HG03103 (cell line): ENCODE data around the gene NTPCR.
"Not testable (repeated sequence)": the region's sequence is repeated elsewhere in the genome, so short reads cannot be mapped to it uniquely, and the experiment has no call there.

Experiments
- ATAC-seq: cut with Tn5 transposase; IDR thresholded peaks from one replicate; pipeline ENCODE4 v1.9.1; 2021; ENCODE audit warnings: low read depth; ENCODE audit not compliant: unreplicated experiment

NTPCR gene, protein sequence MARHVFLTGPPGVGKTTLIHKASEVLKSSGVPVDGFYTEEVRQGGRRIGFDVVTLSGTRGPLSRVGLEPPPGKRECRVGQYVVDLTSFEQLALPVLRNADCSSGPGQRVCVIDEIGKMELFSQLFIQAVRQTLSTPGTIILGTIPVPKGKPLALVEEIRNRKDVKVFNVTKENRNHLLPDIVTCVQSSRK

DNA sequence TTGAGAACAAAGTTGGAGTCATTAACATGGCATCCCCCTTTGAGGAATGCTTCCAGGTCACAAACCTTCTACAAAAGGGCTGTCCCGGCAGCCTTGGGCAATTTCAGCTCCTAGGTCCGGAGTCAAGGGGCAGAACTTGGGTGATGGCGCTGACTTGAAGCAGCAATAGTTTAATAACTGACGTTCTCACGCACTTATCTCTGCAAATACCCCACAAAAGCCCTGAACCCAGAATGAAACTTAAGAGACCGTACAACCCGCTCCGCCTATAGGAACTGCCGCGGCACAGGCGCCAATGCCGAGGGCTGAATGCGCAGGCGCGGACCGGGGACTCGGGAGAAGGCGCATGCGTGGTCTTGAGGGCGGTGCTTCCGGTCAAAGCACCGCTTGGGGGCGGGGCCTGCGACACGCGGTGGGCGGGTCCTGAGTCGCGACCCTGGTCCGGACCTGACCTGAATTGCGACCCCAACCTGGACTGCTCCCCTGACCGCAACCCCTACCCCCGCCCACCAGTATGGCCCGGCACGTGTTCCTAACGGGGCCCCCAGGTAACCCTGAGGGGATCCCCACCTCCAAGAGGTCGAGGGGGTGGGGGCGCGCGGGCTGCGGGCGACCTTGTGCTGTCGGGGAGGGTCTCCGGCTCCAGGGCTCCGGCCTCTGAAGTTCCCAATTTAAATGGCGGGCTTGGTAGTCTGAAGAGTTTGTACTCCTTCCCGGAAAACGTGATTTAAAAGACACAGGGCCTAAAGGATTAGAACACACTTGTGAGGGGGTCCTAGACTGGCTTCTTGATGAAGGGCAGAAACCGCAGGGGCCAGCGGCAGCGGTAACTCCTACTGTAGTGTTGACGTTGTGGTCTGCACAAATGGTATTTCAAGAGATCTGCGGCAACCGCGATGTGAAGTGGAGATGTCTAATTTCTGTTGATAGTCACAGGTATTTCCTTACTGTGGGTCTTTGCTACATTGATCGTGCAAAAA is at the start of gene NTPCR:
NTPCR (plus strand) TSS at position 415 of the 980 bp plus-strand sequence; CDS start at position 515, 100 bp downstream.
- ATAC-seq: peak; percentile 71

DNA sequence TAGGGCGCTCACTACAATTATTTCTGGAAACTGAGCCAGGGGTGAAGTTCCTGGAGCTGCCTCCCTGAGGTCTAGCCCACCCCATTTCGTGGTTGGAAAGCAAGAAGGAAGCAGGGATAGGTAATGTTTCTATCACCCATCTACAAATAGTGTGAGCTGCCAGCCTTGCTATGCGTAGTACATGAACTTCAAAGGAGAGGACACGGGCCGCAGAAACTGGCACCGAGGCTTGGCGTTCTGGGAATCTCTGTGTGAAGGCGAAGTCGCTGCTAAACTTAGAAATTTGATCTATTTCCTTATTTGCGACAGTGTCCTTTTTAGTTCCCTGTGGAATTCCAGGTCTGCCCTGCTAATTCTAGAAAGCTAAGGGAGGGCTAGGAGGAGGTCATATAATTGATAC is 49.6 kb upstream of the NTPCR start:
- no peak for ATAC-seq

DNA sequence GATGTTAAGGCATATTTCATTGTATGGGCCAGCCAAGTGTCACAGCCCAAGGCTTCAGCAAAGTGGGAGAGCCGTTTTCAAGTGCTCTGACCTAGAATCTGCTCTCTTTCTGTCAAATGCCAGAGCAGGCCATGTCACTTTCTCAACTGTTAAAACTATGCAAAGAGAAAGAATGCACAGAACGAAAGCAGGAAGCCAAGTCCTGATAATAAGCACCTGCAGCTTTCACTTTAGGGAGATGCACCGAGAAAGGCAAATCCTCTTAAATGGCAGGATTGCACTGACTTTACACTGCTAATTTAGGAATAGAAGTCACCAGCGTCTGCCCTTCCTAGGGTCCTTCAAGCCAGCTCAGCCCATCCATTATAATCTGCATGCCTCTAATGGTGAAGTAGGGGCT is 49.2 kb upstream of the NTPCR start:
- ATAC-seq: no peak

DNA sequence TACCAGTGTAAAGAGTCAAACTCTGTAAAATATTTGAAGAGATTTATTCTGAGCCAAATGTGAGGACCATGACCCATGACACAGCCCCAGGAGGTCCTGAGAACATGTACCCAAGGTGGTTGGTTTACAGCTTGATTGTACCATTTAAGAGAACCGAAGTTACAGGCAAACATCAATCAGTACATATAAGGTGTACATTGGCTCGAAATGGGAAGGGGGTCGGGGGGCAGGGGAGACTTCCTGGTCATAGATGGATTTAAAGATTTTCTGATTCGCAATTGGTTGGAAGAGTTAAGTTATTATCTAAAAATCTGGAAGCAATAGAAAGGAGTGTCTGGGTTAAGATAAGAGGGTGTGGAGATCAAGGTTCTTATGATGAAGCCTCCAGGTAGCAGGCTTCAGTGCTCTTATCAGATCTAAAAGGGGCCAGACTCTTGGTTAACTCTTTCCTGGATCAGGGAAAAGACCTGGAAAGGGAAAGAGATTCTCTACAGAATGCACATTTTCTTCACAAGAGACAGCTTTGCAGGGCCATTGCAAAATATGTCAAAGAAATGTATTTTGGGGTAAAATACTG is 47.5 kb upstream of the NTPCR start:
- ATAC-seq: no peak

DNA sequence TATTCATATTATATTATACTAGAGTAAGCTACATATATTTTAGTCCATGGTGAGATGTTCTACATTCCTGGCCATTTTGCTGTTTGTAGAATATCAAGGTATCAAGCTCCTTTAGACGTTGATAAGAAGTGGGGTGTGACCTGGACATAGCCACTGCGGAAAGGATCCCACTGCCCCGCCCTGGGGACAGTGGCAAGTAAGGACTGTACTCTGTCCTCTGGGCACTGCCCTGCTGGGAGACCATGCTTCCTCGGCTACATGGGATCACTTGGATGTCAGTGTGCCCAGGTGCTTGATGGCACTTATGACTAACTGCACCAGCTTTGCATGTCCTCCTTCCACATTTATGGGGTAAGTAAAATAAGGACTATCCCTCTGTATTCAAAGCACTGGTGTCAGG is 46.3 kb upstream of the NTPCR start:
- no peak for ATAC-seq

DNA sequence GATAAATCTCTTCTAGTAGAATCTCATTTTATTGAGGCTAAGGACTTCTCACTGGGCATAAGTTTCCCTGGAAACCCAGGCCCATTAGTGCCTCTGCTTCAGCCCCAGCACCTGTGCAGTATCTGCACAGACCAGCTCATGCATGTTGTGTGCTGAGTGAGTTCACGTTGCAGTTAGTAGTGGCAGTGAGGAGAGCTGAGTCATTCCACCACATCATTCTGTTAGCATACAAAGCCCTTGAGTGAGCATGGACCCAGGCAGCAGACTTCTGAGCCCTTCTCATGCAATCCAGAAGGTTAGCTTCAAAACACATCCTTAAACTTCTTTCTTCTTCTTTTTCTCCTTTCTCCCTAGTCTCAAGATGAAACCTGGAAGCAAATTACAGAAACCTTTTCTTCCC is 45.8 kb upstream of the NTPCR start:
- no peak for ATAC-seq

DNA sequence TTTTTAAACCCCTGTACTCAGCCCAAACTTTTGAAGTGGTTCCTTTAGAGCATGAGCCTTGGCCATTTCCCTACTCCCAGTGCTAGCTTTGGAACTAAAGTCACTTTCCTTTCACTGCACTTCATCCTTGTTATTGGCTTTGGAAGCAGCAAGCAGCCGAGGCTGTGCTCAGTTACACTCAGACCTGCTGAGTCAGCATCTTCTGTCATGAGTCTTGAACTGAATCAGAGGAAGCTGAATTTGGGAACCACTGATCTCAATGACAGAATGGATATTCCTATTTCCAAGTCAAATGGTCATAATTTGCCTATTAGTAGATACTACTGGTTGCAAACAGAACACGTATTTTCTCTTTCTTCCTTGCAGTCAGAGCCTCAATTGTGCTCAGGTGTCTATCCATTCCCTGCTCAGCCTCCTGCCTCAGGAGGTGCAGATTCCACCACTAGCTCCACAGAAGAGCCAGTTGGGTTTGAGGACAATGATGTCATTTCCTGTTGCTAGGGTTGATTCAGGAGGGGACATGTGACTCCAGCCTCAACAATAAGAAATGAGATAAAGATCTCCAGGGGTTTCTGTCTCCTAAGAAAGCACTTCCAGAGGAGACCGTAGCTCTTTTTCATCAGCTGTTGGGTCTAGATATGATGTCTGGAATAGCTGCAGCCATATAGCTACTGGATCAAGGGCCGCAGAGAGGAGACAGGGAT is 44.9 kb upstream of the NTPCR start:
- no peak for ATAC-seq

DNA sequence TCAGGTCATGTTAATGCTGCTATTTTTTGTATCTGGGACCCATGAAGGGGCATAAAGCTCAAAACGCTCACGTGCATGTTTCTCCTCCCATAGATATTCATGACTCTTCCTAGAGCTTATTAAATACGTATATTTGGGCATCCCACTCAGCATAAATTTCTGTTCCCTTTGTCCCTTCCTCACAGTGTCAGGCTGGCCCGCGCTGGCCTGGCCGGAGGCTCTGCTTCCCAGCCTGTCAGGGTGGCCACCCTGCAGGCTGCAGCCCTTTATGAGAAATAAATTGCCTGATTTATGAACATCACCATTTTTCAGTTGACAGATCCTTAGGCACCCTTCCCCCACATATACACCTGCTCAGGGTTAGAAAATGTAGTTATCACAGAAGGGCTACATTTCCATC is 44.0 kb upstream of the NTPCR start:
- ATAC-seq: no peak

DNA sequence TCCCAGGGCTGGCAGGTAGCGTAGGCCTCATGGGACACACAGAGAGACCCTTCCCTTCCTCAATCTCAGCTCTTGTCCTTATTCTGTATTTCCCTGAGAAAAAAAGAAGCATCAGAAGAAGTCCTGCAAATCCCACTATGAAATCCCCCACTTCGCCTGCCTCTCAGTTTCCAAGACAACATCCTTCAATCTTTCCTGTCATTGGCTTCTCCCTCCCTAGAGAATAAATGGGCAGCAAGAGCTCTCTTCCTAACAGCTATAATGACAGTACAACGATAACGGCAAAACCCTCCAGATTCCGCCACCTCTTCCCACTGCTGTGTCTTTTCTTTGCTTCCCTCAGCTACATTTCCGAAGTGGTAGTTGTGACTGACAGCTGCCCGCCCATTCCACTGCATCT is 41.6 kb upstream of the NTPCR start:
- no peak for ATAC-seq

DNA sequence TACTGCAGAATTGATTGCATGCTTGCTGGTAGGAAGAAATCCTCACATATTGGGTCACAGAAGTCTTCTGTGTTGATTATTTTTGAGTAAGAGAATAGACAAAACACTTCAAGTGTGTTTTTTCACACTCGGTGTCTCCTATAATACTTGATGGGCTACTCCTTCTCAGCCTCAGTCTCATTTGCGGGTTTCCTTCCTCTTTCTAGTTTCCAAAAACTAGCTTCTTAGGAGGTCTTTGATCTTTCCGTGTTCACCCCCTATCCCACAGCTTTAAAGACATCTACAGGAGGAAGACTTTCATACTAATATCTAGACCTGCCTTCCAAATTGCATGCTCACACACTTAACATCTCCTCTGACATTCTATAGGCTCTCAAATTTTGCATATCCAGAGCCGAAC is 40.7 kb upstream of the NTPCR start:
- ATAC-seq: no peak

DNA sequence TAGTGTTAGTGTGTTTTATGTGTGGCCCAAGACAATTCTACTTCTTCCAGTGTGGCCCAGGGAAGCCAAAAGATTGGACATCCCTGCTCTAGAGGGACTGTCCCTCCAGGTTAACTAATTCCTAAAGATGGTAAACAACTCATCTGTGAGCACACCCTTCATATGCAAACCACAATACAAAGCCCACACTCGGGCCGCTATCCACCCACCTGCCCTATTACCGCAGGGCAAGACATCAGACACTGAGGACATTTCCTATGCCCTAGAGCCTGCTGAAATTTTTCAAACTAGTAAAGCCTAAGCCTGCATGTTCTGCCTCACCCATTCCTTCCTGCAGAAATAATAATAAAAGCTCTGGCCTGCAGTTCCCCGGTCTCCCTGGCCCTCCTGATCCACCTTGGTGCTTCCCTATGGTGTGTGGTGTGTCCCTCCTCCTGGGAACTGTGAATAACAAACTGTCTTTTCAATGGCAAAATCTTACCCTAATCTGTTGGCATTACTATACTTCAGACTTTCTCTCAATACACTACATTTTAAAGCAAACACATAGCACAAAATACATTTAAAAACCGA is 39.3 kb upstream of the NTPCR start:
- ATAC-seq: no peak

DNA sequence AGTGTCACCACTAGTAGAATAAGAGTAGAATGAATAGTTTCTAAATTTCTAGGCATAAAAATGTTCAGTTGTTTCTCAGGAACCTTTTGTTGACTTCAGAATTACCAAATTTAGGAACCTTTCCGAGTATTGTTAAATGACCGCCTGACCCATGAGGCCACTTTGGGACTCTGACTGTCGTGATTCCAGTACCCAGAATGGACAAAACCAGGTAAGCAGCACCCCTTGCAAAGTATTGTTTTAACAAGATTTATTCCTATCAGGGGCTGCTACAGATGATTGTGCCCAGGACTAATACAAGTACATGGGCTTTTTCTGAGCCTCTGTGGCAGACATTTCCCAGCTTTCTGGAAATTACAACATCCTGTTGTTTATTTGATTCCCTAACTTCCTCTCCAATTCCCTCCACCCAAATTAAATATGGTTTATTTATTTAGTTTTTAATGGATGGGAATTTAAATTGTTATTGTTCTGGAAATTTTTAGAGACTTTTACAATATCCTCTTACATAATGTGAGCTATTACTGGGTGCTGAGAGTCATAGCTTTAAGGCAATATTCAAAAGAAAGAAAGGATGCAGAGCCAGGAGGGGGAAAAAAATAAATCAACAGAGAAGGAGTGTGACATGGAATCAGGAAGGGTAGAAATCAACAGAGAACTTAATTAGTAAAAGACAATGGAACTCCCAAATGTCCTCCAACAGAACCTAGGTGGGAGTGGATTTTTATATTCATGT is 37.4 kb upstream of the NTPCR start:
- no peak for ATAC-seq

DNA sequence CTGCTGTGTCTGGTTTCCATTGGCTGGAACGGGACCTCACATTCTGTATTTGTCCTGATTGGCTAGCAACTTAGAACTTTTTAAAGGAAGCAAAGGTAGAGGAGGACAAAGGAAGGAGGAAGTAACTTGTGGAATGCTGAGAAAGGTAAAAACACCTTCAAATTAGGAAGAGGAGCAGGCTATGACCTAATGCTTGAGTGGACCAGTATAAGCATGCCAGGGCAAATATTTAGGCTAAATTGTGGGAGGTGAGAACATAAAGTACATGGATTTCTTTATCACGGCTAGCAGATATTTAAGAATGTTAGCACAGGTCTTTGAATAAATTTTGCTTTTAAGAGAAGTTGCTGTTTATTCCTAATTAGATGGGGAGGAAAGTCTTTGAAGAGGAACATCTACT is 36.1 kb upstream of the NTPCR start:
- ATAC-seq: not testable (repeated sequence)

DNA sequence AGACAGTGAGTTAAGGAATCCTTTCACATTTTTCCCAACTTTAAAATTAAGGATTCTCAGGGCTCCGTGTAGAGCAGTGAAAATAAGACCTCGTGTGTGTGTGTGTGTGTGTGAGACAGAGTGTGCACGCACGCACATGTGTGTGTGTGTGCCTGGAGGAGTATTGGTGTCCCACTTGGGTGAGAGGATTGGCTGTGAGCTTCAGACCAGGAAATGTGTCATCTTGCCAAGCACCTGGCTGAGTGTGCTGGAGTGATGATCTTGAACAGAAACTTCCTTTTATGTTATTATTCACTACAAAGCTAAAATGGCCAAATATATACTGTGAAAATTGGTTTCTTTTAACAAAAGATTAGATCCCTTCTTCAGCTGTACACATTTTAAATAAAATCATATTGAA is 35.2 kb upstream of the NTPCR start:
- ATAC-seq: no peak

DNA sequence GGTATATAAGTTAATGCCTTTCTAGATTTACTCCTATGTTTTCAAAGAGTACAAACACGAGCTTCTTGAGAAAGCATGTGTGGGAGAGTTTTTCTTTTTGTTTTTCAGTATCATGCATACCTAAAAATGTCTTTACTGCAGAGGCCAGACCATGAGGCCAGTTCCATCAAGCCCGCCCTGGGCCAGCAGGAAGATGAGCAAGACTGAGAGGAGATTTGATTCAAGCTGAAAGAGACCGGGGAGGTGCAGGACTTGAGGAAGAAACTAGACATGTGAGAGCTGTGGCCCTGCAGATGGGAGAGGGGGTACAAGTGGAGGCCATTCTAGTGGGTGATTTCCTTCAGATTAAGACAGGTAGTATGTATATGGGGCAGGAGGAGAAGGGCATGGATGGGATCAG is 33.4 kb upstream of the NTPCR start:
- ATAC-seq: no peak

DNA sequence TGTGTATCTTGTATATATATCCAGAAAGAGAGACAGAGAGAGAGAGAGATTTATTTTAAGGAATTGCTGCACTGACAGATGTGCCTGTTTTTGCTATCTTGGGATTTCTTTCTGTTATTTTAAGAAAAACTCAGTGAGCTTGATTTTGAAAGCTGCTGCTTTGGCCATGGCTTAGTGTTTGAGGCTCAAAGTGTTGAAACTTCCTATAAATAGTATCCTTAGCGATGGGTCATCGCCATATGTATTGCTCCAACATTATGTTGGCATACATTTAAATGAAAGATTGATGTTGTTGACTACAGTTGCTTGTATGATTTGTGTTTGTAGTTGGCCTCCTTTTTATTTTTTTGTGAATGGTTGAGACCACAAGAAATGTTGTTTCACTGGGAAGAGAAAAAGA is 29.0 kb upstream of the NTPCR start:
- no peak for ATAC-seq

DNA sequence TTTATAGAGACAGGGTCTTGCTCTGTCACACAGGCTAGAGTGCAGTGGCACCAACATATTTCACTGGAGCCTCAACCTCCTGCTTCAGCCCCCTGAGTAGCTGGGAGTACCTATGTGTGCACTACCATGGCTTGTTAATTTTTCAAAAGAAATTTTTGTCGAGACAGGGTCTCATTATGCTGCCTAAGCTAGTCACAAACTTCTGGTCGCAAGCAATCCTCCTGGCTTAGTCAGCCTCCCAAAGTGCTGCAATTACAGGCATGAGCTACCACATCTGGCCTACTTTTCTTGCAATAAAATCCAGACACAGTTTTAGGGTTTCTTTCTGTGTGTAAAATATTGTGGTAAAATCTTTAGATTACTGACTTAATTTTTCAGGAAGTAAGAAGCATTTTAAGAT is 27.9 kb upstream of the NTPCR start:
- no peak for ATAC-seq

DNA sequence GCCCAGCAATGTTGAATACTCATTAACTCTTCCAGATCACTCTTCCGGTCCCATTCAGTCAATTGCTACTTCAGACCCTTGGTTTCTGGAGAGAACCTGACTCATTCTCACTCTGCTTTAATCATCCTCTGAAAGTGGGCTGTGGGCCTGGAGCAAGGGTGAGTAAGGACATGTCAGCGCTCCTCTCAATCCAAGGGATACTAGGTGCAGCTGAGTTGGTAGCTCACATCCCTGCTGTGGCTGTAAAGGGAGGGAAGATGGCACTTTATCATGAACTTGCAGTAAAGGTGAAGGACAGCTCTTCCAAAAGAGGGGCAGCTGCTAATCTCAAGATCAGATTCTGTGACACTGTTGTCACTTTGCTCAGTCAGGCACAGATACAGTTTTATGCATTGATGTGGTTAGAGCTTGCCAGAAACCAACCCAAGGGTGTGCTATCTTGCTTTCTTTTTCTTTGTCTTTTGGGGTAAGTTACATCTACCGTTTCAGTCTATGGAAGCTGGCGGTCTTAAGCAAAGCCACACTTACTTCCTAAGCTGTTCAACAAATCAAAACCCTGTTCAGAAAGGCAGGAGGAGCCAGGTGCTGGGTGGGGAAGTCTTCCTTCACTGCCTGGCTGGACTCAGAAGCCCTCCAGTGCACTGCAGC is 26.5 kb upstream of the NTPCR start:
- peak; percentile 67 for ATAC-seq

DNA sequence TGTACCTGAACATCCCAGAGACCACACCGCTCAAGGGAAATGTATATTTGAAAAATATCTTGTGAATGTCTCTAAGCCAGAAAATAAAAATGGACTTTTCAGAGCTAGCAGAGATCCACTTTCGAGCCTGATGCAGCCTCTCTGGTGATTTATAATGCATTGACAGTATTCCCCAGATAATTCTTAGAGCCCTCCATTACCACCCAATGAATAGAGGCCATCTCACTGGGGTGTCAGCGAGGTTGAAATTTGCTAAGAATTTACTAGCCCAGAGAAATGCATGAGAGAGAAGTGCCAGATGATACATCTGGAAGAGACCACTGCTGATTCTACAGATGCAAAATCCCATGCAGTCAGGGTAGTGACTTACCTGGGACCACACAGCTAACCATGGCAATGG is 25.5 kb upstream of the NTPCR start:
- no peak for ATAC-seq
